Naive thymus-derived CD4-positive, alpha-beta T cell (primary cell): ENCODE data around the gene NRP1. TPM values are rescaled to one million over a fixed set of nuclear protein-coding genes. Genes with fewer than 3 reads are reported as not detected.

Experiments used
- ATAC-seq: fragments of 150-1000 bp; cut with Tn5 transposase; 2 replicates; pipeline ENCODE4 v1.10.0; 2021; ENCODE audit warnings: mild to moderate bottlenecking, moderate library complexity
- CTCF ChIA-PET: fragments of 350-600 bp; sonication (Branson Sonifier 250); formaldehyde crosslinking; loops from one replicate; lab custom pipeline; 2021; ENCODE audit warnings: antibody characterized with exemption; lab: Charles Lee
- POLR2A ChIA-PET: fragments of 350-600 bp; sonication (Branson Sonifier 250); formaldehyde crosslinking; loops from one replicate; lab custom pipeline; 2021; ENCODE audit warnings: antibody characterized with exemption, inconsistent platforms; lab: Charles Lee
- DNase-seq, 9 donors: peaks; one replicate each; pipeline versions ENCODE4 v3.0.0 to v3.0.0-alpha.2; 2020 to 2022; ENCODE audit warnings: mixed read lengths in 1 of 9
- H3K27ac ChIP-seq: one replicate; pipeline ENCODE4 v1.7.0; 2013; ENCODE audit warnings: mild to moderate bottlenecking, low read depth, low read length, moderate library complexity
- H3K27me3 ChIP-seq, 2 donors: one replicate each; pipeline ENCODE4 v1.7.0; 2013; ENCODE audit warnings: low read length in 2 of 2, mild to moderate bottlenecking in 2 of 2, moderate library complexity in 2 of 2; ENCODE audit not compliant: control insufficient read depth in 2 of 2, insufficient read depth in 2 of 2
- H3K36me3 ChIP-seq, 3 experiments: 1 replicate in 2 of 3; 2 replicates in 1 of 3; pipeline ENCODE4 v1.7.0; 2013; ENCODE audit warnings: low read length in 3 of 3, mild to moderate bottlenecking in 3 of 3, moderate library complexity in 1 of 3; ENCODE audit not compliant: insufficient read depth in 3 of 3, control insufficient read depth in 2 of 3
- H3K4me1 ChIP-seq, 2 donors: one replicate each; pipeline ENCODE4 v1.7.0; 2013; ENCODE audit warnings: low read length in 2 of 2, mild to moderate bottlenecking in 2 of 2, moderate library complexity in 1 of 2; ENCODE audit not compliant: control insufficient read depth in 2 of 2, insufficient read depth in 2 of 2
- H3K4me3 ChIP-seq: 2 replicates; pipeline ENCODE4 v1.7.0; 2013; ENCODE audit warnings: mild to moderate bottlenecking, low read length
- H3K9me3 ChIP-seq, 3 experiments: 1 replicate in 2 of 3; 2 replicates in 1 of 3; pipeline ENCODE4 v1.7.0; 2013; ENCODE audit warnings: low read length in 3 of 3; ENCODE audit not compliant: control insufficient read depth in 2 of 3
- H3K27ac Mint-ChIP-seq, 9 donors: one replicate each; pipeline ENCODE4 v1.8.0; 2020 to 2022; ENCODE audit warnings: mixed read lengths in 9 of 9, mild to moderate bottlenecking in 8 of 9, moderate library complexity in 5 of 9, inconsistent platforms in 2 of 9
- H3K27me3 Mint-ChIP-seq, 5 donors: one replicate each; pipeline ENCODE4 v1.8.0; 2021 to 2022; ENCODE audit warnings: mixed read lengths in 5 of 5, mild to moderate bottlenecking in 1 of 5
- H3K36me3 Mint-ChIP-seq, 5 donors: one replicate each; pipeline ENCODE4 v1.8.0; 2020 to 2022; ENCODE audit warnings: mixed read lengths in 5 of 5, mild to moderate bottlenecking in 3 of 5, inconsistent platforms in 1 of 5
- H3K4me1 Mint-ChIP-seq, 7 donors: one replicate each; pipeline ENCODE4 v1.8.0; 2020 to 2022; ENCODE audit warnings: mixed read lengths in 7 of 7, mild to moderate bottlenecking in 3 of 7, inconsistent platforms in 1 of 7
- H3K4me3 Mint-ChIP-seq, 10 donors: one replicate each; pipeline ENCODE4 v1.8.0; 2020 to 2022; ENCODE audit warnings: mild to moderate bottlenecking in 10 of 10, mixed read lengths in 10 of 10, moderate library complexity in 6 of 10, inconsistent platforms in 2 of 10
- H3K9me3 Mint-ChIP-seq, 11 donors: one replicate each; pipeline ENCODE4 v1.8.0; 2020 to 2022; ENCODE audit warnings: mixed read lengths in 11 of 11, mild to moderate bottlenecking in 4 of 11, inconsistent platforms in 1 of 11, moderate library complexity in 1 of 11
- intact Hi-C, 2 donors: fragments of 100-400 bp; cut with micrococcal nuclease; formaldehyde crosslinking; loops; one replicate each; pipeline ENCODE4 v1.15.1; 2023
- polyA plus RNA-seq, 2 donors: library from polyadenylated mRNA; unstranded; fragments of 300-500 nt; fragmentation: Illumina TruSeq; gene quantifications; one replicate each; pipeline ENCODE4 v1.2.3, GENCODE V29; 2021
- total RNA-seq, 6 experiments: library from RNA in 5 of 6; stranded (reverse) in 5 of 6; gene quantifications; 1 replicate in 5 of 6; 2 replicates in 1 of 6; pipeline ENCODE4 v1.2.3 and lab custom pipeline; 2021 to 2026

NRP1 gene
- total and polyA plus RNA-seq, 7 experiments from 2014 or later = 0.72 to 4.6 (median 1.6) TPM; not detected in 2

DNA sequence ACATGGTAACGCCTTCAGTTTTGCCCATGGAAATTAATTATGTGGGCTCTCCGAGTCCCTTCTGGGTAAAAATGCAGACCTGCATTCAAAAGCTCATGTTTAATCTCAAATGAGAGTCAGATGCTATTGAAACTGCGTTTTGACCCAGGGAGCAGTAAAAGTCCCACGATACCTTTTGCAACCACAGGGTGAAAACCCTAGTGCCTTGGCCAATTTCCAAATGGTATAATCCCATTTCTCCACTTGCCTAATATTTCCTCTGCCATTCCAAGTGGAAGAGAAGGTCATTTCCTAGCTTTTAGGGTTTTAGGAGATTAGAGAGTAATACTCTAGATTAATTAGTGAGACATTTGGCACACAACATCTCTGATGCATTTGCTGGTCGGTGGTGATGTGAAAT lies 132.5 kb downstream of the NRP1 start:
- no peaks in the 10 kb centered on the region for H3K36me3 Mint-ChIP-seq
- Histone ChIP-seq H3K27me3 (no peaks in the 10 kb centered on the region), H3K9me3 (no peaks in the 10 kb centered on the region), H3K4me1 (no peaks in the 10 kb centered on the region), H3K4me3 (no peak overlapping the region), H3K36me3 (no peaks in the 10 kb centered on the region), H3K27ac (no peak overlapping the region)
- peaks cover 0 to 2% (median 0%) of the 10 kb centered on the region in 7 donors for H3K4me1 Mint-ChIP-seq
- H3K4me3 Mint-ChIP-seq = no peak overlapping the region
- H3K27me3 Mint-ChIP-seq = peaks cover 0 to 4% (median 0%) of the 10 kb centered on the region in 5 donors
- DNase-seq = no peak
- peaks cover 0 to 1% (median 0%) of the 10 kb centered on the region in 11 donors for H3K9me3 Mint-ChIP-seq
- intact Hi-C loops = no loop called here
- CTCF ChIA-PET = interaction anchor here (1.8 kb wide), 1 partner anchor 9 kb away, joined by 10 read pairs; no protein-coding TSS in a partner anchor
- ATAC-seq = no peak
- POLR2A ChIA-PET = no interaction called here
- H3K27ac Mint-ChIP-seq = no peak overlapping the region

DNA sequence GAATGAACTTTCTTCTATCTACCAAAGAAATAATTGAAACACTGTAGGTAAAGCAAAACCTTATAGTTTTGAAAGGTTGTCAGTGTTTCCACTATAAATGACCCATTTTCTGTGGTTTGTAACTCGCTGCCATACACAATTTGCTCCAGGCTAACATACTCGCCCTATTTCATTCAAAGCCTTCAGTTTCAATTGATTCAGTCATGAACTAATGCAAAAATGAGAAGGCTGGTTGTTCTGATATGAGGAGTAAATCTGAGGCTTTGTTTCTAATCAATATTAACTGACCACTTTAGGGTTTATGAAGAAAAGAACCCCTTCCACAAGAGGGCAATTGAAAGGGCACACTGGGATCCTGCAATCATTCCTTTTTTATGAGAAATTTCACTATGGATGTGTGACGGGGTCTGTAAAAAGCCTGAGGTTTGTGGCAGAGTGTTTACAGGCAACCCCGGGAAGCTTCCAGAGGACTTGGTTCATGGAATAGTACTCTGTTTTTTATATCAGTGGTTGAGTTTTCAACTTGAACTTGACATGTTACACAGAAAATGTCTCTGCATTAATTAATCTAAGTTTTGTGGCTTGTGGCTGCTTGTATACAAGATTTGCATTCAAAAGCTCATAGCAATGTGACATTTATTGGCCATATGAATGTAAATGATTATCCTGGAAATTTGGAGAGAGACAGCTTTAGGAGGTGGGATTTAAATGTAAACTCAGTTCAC lies 133.2 kb downstream of the NRP1 start:
- H3K4me1 ChIP-seq = no peaks in the 10 kb centered on the region
- Mint-ChIP-seq H3K4me1 (peaks cover 0 to 2% (median 0%) of the 10 kb centered on the region in 7 donors), H3K36me3 (no peaks in the 10 kb centered on the region), H3K4me3 (no peak overlapping the region), H3K27ac (no peak overlapping the region), H3K9me3 (peaks cover 0 to 1% (median 0%) of the 10 kb centered on the region in 11 donors), H3K27me3 (peaks cover 0 to 8% (median 0%) of the 10 kb centered on the region in 5 donors)
- no peak overlapping the region for H3K4me3 ChIP-seq
- no peaks in the 10 kb centered on the region for H3K36me3 ChIP-seq
- ChIA-PET CTCF (interaction anchor here (1.8 kb wide), 1 partner anchor 8 kb away, joined by 10 read pairs; no protein-coding TSS in a partner anchor), POLR2A (no interaction called here)
- H3K27ac ChIP-seq = no peak overlapping the region
- intact Hi-C loops = no loop called here
- ATAC-seq (no peak), DNase-seq (no peak)
- no peaks in the 10 kb centered on the region for H3K9me3 ChIP-seq
- no peaks in the 10 kb centered on the region for H3K27me3 ChIP-seq

DNA sequence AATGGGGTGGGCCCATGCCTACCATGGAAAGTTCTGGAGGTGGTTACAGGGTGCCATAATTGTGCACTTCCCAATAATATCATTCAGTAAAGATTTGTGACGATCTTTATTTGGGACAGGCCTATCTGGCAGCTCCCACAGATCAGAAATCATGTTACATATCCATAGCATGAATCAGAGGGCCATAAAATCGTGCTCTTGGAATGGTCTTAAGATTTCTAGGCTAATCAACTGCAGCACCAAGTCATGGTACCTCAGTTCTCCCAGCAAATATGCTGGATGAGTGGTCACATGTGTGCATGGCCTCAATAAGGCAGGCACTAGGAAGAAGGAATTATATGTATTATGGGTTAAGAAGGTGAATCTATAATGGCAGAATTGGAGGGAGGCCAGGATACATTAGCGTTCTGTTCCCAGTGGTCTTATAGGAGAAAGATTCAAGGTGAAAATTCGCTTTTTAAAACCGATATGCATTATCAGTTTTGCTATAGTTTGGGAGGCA lies 134.7 kb downstream of the NRP1 start:
- CTCF ChIA-PET = no interaction called here
- Mint-ChIP-seq H3K4me1 (peaks cover 0 to 2% (median 0%) of the 10 kb centered on the region in 7 donors), H3K36me3 (no peaks in the 10 kb centered on the region), H3K27ac (no peak overlapping the region), H3K27me3 (peaks cover 0 to 14% (median 0%) of the 10 kb centered on the region in 5 donors), H3K9me3 (peaks cover 0 to 1% (median 0%) of the 10 kb centered on the region in 11 donors), H3K4me3 (no peak overlapping the region)
- DNase-seq (no peak), ATAC-seq (no peak)
- H3K27me3 ChIP-seq = no peaks in the 10 kb centered on the region
- no peak overlapping the region for H3K4me3 ChIP-seq
- intact Hi-C loops = loop anchor here in 1 of 2 donors (10.0 kb wide), 2 partner anchors 875 to 925 kb away; no protein-coding TSS in a partner anchor
- no peaks in the 10 kb centered on the region for H3K9me3 ChIP-seq
- no peaks in the 10 kb centered on the region for H3K36me3 ChIP-seq
- H3K4me1 ChIP-seq = no peaks in the 10 kb centered on the region
- no peak overlapping the region for H3K27ac ChIP-seq
- POLR2A ChIA-PET = no interaction called here

DNA sequence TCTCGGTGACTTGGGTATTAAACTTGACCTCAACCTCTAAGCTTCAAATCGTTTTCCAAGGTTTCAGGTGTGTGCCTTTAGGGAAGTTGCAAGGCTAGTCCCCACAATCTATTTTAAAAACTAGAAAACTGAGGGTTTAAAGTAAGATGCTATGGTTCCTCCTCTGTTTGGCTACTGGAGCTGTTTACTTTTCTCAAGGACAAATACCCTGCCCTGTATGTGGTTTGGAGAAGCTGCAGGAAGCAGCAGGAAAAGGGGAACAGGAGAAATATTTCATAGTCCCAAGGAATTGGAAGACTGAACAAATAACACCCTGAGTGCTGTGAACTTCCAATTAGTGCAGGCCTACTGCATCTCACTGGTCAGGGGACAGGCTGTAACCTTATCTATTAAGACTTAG lies 135.9 kb downstream of the NRP1 start:
- Histone ChIP-seq H3K27me3 (no peaks in the 10 kb centered on the region), H3K27ac (no peak overlapping the region), H3K4me3 (no peak overlapping the region), H3K9me3 (no peaks in the 10 kb centered on the region), H3K4me1 (no peaks in the 10 kb centered on the region), H3K36me3 (no peaks in the 10 kb centered on the region)
- no peak overlapping the region for H3K4me3 Mint-ChIP-seq
- no peak for DNase-seq
- ChIA-PET CTCF (no interaction called here), POLR2A (no interaction called here)
- no peak overlapping the region for H3K27ac Mint-ChIP-seq
- no peaks in the 10 kb centered on the region for H3K36me3 Mint-ChIP-seq
- peaks cover 0 to 18% (median 0%) of the 10 kb centered on the region in 5 donors for H3K27me3 Mint-ChIP-seq
- peaks cover 0 to 1% (median 0%) of the 10 kb centered on the region in 11 donors for H3K9me3 Mint-ChIP-seq
- peaks cover 0 to 4% (median 0%) of the 10 kb centered on the region in 7 donors for H3K4me1 Mint-ChIP-seq
- no peak for ATAC-seq
- intact Hi-C loops = loop anchor here in 1 of 2 donors (10.0 kb wide), 2 partner anchors 876 to 926 kb away; no protein-coding TSS in a partner anchor

DNA sequence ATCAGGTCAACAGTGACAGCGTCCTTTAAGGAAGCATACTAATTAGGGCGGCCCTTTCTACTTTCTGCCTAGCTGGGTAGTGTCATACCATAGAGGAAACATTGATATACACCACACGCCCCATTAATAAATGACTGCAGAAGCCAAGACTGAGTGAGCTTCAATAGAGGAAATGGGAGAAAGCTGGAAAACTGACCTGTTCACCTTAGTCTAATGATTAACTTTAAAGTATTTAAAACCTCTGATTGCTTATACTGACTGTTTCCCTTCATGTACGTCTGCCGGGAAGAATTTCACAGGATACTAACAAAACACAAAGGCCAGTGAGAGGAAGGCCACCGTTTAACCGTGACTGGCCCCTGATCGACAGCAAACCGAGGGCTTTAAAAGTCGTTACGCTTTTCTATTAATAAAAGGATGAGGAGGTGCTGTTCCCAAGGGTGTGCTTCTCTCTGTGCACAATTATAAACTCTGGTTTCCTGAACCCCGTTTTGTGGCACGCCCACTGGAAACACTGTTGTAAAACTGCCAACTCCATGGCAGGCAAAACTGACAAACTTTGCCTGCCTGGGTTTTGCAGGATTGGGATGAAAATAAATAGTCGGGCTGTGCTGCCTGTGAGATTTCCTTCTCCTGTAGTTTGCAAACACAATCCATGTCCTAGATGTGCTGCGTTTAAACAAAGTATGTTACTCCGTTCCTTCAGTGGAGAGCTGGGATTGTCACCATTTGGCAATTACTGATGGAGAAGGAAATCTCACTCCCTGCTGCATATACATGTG lies 137.6 kb downstream of the NRP1 start:
- H3K9me3 Mint-ChIP-seq = peaks cover 0 to 1% (median 0%) of the 10 kb centered on the region in 11 donors
- intact Hi-C loops = loop anchor here in 1 of 2 donors (10.0 kb wide), 2 partner anchors 878 to 928 kb away; no protein-coding TSS in a partner anchor

DNA sequence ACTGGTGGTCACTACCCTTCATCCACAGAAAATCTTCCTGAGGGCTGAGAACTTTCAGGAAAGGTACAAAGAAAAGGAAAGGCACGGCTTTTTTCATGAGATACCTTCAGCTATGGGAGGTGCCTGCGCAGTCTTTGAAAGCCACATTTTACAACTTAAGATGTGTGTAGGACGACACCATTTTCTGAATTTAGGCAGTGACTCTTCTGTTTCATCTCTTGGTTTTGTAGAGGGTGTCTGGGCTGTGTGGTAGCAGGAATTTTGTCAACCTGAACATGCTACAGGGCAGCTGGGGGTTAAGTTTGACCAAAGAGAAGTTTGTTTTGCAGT lies 138.1 kb downstream of the NRP1 start:
- no peak for DNase-seq
- intact Hi-C loops = loop anchor here in 1 of 2 donors (10.0 kb wide), 2 partner anchors 878 to 928 kb away; no protein-coding TSS in a partner anchor
- no peaks in the 10 kb centered on the region for H3K4me1 ChIP-seq
- H3K27me3 Mint-ChIP-seq = peaks cover 0 to 28% (median 0%) of the 10 kb centered on the region in 5 donors
- H3K4me1 Mint-ChIP-seq = peaks cover 0 to 6% (median 0%) of the 10 kb centered on the region in 7 donors
- H3K4me3 Mint-ChIP-seq = no peak overlapping the region
- no peak overlapping the region for H3K27ac ChIP-seq
- peaks cover 0 to 1% (median 0%) of the 10 kb centered on the region in 11 donors for H3K9me3 Mint-ChIP-seq
- H3K4me3 ChIP-seq = no peak overlapping the region
- no peaks in the 10 kb centered on the region for H3K36me3 ChIP-seq
- ChIA-PET CTCF (interaction anchor here (1.1 kb wide), 1 partner anchor 1441 kb away, joined by 3 read pairs; no protein-coding TSS in a partner anchor), POLR2A (no interaction called here)
- ATAC-seq = no peak
- H3K27ac Mint-ChIP-seq = no peak overlapping the region
- no peaks in the 10 kb centered on the region for H3K36me3 Mint-ChIP-seq
- H3K27me3 ChIP-seq = no peaks in the 10 kb centered on the region
- H3K9me3 ChIP-seq = no peaks in the 10 kb centered on the region

More for the DNA sequence above, 137.6 kb downstream of the NRP1 start:
- H3K4me3 Mint-ChIP-seq = no peak overlapping the region
- Histone ChIP-seq H3K4me3 (no peak overlapping the region), H3K36me3 (no peaks in the 10 kb centered on the region), H3K9me3 (no peaks in the 10 kb centered on the region), H3K4me1 (no peaks in the 10 kb centered on the region), H3K27me3 (no peaks in the 10 kb centered on the region), H3K27ac (no peak overlapping the region)
- ATAC-seq (no peak), DNase-seq (no peak)
- POLR2A ChIA-PET = no interaction called here
- CTCF ChIA-PET = interaction anchor here (0.6 to 1.1 kb wide), 2 partner anchors 34 to 1440 kb away, joined by 3 read pairs; no protein-coding TSS in a partner anchor
- H3K27ac Mint-ChIP-seq = no peak overlapping the region
- no peaks in the 10 kb centered on the region for H3K36me3 Mint-ChIP-seq
- H3K4me1 Mint-ChIP-seq = peaks cover 0 to 6% (median 0%) of the 10 kb centered on the region in 7 donors
- peaks cover 0 to 28% (median 0%) of the 10 kb centered on the region in 5 donors for H3K27me3 Mint-ChIP-seq
